ENCODE measurements around the gene SLC25A25. TPM values are rescaled to one million over a fixed set of nuclear protein-coding genes. Genes with fewer than 3 reads are reported as not detected.

Gene SLC25A25
- total RNA-seq, 2 donors from 2014 or later, result 22.9 to 35.2 TPM

GRCh38 chr9:128104171-128104618 lies 36.2 kb downstream of the SLC25A25 start:
- no peak for DNase-seq (ENCODE audit: low spot score)

GRCh38 chr9:128105538-128106175 lies 37.6 kb downstream of the SLC25A25 start:
- intact Hi-C loops (cut with DNase I), result loop anchor here (10.0 kb wide), 2 partner anchors 141 to 161 kb away; no protein-coding TSS in a partner anchor
- no peak for DNase-seq (ENCODE audit: low spot score)

More at GRCh38 chr9:128104171-128104618, 36.2 kb downstream of the SLC25A25 start:
- intact Hi-C loops (cut with DNase I), result loop anchor here (10.0 kb wide), 2 partner anchors 139 to 159 kb away; no protein-coding TSS in a partner anchor

- no peak for DNase-seq (ENCODE audit: low spot score)
- intact Hi-C loops (cut with DNase I), result loop anchor here (10.0 kb wide), 2 partner anchors 142 to 162 kb away; no protein-coding TSS in a partner anchor
Measured at GRCh38 chr9:128106181-128106939, 38.3 kb downstream of the SLC25A25 start.

GRCh38 chr9:128106940-128107467 lies 39.0 kb downstream of the SLC25A25 start:
- no peak for DNase-seq (ENCODE audit: low spot score)

GRCh38 chr9:128107468-128108268 lies 39.6 kb downstream of the SLC25A25 start:
- intact Hi-C loops (cut with DNase I), result loop anchor here (10.0 kb wide), 2 partner anchors 143 to 163 kb away; no protein-coding TSS in a partner anchor
- DNase-seq (ENCODE audit: low spot score), result no peak

More at GRCh38 chr9:128106940-128107467, 39.0 kb downstream of the SLC25A25 start:
- intact Hi-C loops (cut with DNase I), result loop anchor here (10.0 kb wide), 2 partner anchors 142 to 162 kb away; no protein-coding TSS in a partner anchor

- DNase-seq (ENCODE audit: low spot score), result no peak
- intact Hi-C loops (cut with DNase I), result loop anchor here (10.0 kb wide), 2 partner anchors 144 to 164 kb away; no protein-coding TSS in a partner anchor
Measured at GRCh38 chr9:128108269-128109049, 40.4 kb downstream of the SLC25A25 start.

- DNase-seq (ENCODE audit: low spot score), result peak; percentile 52
- intact Hi-C loops (cut with DNase I), result loop anchor here (10.0 kb wide), 2 partner anchors 144 to 164 kb away; no protein-coding TSS in a partner anchor
Measured at GRCh38 chr9:128109050-128109709, 41.1 kb downstream of the SLC25A25 start.

- peak; percentile 41 for DNase-seq (ENCODE audit: low spot score)
- intact Hi-C loops (cut with DNase I), result loop anchor here in 1 of 2 donors (10.0 kb wide), 1 partner anchor 237 kb away; the partner anchor contains the start of gene AK1
Measured at GRCh38 chr9:128111726-128112125, 43.7 kb downstream of the SLC25A25 start.

- intact Hi-C loops (cut with DNase I), result loop anchor here in 1 of 2 donors (10.0 kb wide), 1 partner anchor 239 kb away; the partner anchor contains the start of gene AK1
- peak; percentile 76 for DNase-seq (ENCODE audit: low spot score)
Measured at GRCh38 chr9:128113526-128114325, 45.7 kb downstream of the SLC25A25 start.

GRCh38 chr9:128114326-128115186 lies 46.5 kb downstream of the SLC25A25 start:
- peak; percentile 69 for DNase-seq (ENCODE audit: low spot score)
- intact Hi-C loops (cut with DNase I), result loop anchor here in 1 of 2 donors (5.0 to 10.0 kb wide), 2 partner anchors 172 to 240 kb away; partner anchors contain the start of gene AK1

GRCh38 chr9:128115187-128116103 lies 47.4 kb downstream of the SLC25A25 start:
- intact Hi-C loops (cut with DNase I), result loop anchor here in 1 of 2 donors (5.0 to 10.0 kb wide), 2 partner anchors 173 to 241 kb away; partner anchors contain the start of gene AK1
- DNase-seq (ENCODE audit: low spot score), result peak; percentile 65

- peak; percentile 56 for DNase-seq (ENCODE audit: low spot score)
- intact Hi-C loops (cut with DNase I), result loop anchor here in 1 of 2 donors (5.0 to 10.0 kb wide), 2 partner anchors 174 to 242 kb away; partner anchors contain the start of gene AK1
Measured at GRCh38 chr9:128116104-128117083, 48.4 kb downstream of the SLC25A25 start.

Measured in posterior vena cava (tissue), 2 donors.